ENCODE measurements around the gene ZCCHC7.

ZCCHC7 gene

DNA sequence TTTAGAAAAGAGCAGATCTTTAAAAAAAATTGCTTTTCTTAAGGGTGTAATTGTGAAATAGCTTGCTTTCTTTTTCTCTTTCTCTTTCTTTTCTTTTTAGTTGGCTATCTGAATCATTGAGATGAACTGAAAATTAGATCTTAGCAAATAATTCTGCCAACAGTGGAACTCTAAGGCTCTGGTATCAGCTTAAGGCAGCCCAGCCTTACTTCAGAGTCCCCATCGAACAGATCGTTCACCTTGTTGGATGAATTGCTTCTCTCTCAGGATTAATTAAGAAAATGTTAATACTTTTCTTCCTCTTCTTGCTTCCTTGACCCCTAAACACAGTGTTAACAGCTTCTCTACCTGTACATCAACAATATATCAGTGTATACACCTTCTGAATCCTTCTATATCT lies 92.1 kb downstream of the ZCCHC7 start:
- no peak for DNase-seq

DNA sequence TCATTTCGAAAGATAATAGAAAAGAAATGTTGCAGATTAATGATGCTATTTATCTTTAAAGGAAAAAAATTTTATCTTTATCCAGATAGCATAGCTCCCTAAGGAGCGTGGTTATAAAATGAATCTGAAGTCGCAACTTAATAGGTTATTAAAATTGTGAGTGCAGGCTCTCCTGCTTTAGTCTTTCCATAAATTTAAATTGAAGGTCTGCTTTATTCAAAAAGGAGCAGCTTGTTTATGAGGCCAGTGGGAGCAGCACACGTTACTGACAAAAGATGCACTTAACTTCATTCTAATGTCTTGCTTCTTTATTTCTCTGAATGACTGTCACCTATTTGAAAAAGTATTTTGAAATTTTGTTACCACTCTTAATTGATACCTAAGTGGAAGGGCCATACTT lies 95.0 kb downstream of the ZCCHC7 start:
- DNase-seq = no peak

DNA sequence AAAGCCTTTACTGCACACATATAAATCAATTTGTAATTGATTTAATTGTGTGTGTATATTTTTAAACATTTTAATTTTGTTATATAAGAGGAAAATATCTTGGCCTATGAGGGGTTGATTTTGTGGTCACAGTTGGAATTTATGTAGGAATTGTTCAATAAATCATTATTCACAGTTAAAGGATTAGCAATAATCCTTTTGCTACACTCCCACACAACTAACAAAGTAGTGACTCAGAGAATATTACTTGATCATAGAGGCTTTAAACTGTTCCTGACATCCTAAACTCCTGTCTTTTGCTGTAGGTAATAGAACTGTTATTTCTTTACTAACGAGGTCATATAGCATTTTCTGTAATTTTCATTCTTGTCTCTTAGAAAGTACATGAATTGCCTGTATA lies 95.5 kb downstream of the ZCCHC7 start:
- DNase-seq = no peak

DNA sequence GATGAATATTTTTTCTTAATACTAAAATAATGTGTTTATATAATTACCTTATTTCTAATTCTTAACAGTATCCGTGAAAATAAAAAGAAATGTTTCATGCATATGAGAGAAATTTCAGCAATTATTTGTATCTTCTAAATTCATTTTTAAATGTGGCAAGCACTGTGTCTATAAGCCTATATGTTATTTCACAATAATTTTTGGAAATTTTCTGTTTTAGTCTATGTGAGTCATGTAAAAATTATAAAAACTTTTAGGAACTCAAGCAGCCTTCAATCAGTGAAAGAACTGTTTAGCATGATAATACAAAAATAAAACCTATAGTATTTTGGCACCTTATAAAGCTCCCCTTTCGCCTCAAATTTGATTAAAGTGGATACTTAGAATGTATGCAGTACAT lies 96.8 kb downstream of the ZCCHC7 start:
- DNase-seq = no peak

DNA sequence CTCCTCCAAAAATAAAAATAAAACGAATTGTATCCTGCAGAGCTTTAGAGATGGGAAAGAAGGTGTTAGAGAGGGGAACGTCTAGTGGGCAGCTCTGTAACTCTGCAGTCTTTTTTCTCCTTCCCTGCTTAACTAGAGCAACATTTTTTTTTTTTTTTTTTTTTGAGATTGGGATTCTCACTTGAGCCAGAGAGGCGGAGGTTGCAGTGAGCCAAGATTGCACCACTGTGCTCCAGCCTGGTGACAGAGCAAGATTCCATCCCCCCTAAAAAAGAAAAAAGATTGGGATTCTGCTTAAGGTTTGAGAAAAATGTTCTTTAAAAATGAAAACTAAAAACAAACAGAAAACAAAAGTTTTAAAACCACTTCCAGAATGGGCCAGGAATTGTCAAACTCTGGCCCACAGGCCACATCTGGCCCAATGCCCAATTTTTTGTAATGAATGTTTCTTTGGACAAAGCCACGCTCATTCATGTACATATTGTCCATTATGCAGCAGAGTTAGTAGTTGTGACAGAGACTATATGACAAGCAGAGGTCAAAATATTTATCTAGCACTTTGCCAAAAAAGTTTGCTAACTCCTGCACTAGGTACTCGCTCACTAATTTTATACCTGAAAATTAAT lies 98.5 kb downstream of the ZCCHC7 start:
- DNase-seq = no peak

DNA sequence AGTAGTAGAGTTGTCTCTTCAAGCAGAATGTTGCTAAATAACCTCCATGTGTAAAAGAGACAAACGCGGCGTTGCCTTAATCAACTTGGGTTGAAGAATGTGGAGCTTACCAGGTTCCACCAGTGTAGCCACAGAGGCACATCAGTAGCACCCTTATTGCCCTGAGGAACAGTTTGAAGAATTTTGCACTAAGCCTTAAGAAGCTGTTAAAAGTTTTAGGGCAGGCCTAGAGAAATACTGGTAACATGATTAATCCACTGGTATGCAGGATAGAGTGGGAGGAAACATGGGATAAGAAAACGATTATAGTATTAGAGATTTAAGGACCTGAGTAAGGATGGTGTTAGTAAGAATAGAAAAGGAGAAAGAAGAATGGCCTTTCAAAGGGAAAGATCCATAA lies 100.6 kb downstream of the ZCCHC7 start:
- no peak for DNase-seq

DNA sequence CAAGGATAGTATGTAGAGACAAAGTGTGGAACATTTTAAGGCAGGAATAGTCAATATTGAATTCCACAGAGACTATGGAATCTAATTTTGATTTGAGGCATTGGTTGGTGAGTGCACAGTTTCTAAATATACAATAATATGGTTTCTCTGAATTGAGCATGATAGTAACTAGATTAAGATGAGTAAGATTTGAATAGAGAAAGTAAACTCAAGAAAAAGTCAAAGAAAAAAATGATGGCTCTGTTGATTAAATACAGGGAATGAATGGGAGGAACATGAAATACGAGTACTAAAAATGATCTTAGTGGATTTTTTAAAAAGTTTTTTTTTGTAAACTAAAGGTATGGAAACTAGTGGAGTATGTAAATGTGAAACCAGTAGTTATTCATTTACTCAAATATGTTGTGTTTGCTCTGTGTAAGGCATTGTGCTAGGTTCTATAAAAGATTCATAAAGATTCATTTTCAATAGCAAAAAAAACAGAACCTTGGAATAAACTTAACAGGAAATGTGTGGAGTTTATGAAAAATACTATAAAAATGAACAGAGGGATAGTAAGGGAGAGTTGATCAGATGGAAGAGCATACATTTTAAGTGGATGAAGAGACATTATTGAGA lies 101.2 kb downstream of the ZCCHC7 start:
- DNase-seq = no peak

DNA sequence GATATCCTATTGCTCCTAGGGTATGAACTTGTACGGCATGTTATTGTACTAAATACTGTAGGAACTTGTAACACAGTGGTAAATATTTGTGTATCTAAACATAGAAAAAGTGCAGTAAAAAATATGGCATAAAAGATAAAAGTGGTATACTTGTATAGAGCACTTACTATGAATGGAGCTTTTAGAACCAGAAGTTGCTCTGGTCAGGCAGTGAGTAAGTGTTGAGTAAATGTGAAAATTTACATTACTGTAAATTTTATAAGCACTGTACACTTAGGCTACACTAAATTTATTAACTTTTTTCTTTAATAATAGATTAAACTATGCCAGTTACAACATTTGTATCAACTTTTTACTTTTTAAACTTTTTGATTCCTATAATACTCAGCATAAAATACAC lies 109.1 kb downstream of the ZCCHC7 start:
- no peak for DNase-seq

DNA sequence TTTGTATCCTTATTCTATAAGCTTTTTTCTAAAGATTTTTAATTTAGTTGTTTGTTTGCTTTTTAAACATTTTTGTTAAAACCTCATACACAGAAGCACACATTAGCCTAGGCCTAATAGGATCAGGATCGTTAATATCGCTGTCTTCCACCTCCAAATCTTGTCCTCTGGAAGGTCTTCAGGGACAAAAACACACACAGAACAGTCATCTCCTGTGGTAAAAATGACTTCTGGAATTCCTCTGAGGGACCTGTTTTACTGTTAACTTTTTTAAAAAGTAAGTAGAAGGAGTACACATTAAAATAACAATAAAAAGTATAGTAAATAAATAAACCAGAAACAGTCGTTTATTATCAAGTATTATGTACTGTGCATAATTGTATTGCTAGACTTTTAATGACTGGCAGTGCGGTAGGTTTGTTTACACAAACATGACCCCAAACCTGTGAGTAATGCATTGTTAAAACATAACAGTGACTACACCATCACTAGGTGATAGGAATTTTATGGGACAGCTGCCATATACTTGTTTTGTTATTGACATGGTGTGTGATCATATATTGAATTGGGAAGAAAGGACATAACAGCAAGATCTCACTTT lies 109.6 kb downstream of the ZCCHC7 start:
- DNase-seq = no peak

DNA sequence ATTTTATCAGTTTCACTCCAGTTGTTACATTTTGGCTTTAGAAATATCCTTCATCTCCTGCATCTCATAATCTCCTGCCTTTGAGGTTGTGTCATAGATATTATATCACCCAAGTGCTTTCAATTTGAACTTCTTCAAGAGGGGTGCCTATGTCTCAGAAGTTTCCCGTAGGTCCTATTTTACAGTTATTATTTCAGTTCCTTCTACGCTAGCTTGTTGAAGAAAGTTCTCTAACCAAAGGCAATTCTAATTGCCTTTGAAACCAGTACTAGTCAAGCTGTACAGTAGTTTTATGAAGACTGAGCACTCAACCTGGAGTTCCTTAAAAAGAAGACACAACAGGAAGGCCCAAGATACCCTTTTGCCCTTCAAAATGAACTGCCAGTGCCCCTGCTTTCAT lies 116.4 kb downstream of the ZCCHC7 start:
- no peak for DNase-seq

DNA sequence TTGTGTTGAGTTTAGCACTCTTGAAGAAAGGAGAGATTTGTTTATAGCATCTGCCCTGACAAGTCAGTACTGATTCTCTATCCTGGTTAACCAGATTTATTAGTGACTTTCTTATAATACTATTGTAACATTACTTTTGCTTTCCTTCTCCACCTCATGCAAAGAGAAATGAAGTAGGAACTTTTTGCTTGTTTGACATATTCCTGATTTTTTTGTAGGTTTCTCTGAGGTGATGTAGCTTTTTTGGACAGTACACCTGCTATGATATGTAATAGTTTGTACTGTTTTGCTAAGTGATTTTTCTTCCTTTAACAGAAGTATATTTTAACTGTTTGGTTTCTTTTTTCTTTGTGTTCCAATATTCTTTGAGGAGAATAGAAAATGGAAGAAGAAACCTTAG lies 117.7 kb downstream of the ZCCHC7 start:
- no peak for DNase-seq

DNA sequence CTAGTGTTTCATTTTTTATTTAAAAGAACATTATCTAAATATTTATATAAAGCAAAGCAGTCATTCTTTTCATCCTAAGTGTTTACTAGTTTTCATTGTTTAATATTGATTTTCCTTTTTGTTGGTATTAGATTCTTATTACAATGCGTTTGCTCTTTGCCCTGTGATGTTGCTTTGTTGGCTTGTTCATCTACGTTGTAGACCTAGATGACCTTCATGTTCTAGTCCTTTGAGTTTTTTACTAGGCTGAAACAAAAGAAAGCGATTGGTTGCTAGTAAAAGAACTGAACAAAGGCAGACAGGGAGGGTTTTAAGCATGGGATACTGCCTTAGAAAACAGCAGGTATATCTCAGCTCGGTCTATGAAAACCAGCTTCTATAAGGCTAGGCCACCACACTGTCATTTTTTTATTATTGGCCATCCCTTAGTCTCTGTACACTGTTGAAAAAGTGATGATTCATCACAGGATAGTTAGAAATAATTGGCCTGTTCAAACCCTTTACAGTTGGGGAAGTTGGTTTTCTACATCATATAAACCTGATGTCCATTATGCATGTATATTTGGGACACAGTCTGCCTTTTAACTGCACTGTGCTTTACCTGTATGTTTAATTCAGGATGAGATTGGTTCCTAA lies 119.0 kb downstream of the ZCCHC7 start:
- DNase-seq = no peak

DNA sequence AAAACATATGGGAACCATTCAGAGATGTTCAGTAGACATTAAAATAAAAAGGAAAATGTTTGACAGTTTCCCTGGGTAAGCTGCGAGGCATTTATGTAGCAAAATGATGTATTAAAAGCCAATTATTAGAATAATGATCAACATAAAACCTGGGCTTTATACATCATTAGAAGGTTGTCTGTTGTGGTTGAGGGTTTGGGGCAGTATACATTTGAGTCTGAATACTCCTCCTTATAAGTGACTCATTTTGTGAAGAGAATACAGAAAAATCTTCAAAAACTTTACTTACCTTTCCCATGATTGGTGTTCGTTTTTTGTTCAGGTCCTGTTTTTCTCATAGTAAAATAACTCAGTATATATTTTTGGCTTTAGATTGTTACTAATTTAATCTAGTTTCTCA lies 119.5 kb downstream of the ZCCHC7 start:
- DNase-seq = no peak

DNA sequence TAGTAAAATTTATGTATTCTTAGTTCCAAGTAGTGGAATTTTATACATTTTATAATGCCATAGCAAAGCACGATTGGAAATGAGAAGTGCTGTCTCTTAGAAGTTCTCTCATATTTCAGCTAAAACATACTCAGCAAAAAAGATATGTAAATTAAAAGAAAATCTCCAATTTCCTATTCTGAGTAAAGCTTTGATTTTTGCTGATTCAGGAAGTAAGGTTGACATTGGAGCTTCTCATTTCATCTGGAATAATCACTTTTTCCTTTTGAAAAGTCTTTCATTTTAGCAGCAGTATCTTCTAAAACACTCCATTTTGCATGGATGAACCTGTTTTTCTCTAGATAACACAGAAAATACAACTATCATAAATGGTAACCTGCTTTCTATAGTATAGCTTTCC lies 121.0 kb downstream of the ZCCHC7 start:
- no peak for DNase-seq

DNA sequence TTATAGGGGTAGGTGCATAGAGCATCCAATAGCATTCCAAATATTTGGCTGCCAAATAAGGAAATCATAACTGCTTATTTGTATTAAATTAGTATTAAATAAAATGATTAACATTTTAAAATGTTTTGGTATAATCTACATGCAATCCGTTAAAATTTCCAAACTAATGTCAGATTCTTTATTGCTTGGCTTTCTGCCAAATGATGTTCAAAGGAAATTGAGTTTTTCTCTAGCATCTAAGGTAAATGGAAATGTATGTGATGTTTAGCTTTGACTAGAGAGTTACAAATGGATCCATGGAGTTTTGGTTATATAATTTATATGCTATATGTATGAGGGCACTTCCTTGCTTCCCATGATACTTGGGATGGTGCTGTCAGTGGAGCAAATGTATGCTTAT lies 121.7 kb downstream of the ZCCHC7 start:
- no peak for DNase-seq

DNA sequence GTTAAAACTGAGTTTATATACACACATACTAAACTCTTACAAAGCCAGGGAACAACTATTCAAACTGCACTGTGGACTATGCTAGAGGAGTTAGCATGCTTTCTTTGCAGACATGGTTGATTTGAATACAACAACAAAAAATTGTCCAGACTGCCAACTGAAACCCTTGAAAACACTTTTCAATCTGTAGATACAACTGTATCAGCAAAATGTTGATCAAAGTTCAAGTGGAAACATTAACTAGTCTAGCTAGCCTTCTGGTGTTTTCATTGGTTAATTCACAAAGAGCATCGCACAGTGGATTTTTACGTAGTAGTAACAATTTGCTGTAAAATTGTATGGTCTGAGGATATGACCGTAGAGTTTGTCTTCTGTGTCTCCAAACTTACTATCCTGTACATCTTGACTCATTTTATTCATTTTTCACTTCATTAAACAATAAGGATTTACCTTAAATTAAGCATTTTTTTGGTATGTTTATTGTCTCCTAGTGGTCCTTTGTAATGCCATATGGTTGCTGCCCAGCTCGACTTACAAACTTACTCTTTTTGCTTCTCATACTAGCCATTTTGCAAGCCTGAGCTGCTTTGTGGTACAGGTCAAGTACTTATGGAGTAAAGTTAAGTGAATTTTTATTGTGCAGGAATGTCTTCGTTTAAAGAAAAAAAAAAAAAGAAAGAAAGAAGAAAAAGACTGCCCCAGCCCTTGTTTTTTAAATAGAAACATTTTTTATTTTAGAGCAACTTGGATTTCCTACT lies 123.4 kb downstream of the ZCCHC7 start:
- DNase-seq = no peak

DNA sequence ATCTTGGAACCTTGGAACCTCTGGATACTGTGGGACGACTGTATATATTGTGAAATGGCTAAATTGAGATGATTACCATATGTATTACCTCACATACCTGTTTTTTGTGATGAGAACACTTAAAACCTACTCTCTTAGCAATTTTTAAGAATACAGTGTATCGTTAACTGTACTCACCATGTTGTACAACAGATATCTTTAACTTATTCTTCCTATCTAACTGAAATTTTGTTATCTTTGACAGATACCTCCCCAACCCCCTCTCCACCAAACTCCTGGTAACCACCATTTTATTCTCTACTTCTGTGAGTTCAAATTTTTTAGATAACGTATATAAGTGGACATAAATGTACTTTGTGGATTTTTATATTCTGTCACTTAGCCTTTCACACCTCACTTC lies 126.5 kb downstream of the ZCCHC7 start:
- DNase-seq = no peak

DNA sequence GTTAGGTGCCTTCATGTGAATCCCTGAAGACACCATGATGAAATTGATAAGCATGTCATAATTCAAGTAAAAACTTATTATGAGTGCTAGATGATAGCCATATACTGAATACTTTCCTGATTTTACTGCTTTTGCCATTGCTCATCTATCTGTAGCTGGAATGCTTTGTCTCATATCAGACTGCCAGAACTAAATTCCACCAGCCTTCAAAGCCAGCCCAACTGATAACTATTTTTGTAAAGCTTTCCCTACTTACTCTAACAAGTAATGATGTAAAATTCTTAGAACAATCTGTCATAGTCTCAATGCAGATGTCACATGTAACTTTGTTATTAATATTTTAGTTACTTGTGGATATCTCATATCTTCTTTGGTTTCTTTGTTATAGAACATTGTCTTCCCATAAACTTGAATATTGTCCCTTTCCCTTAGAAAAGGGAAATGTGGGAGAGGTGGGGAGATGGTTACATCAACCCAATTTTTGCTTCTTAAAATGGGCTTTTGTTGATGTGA lies 128.3 kb downstream of the ZCCHC7 start:
- DNase-seq = no peak

DNA sequence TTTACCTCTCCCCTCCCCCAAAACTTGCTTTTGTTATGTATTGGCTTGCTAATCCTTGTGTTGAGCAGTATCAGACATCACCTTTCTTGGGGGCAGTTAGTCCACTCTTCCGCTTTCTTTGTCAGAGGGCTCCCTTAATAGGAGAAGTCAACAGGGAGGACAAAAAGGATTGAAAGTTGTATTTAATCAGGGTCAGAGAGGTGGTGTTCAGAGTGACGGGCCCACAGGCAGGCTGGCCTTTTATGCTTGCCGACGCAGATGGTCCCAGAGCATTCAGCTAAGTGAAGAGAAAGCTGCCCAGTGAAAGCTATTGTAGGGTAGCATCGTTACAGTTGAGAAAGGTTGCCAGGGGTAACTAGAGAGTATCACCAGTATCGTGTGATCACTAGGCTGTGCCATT lies 131.1 kb downstream of the ZCCHC7 start:
- no peak for DNase-seq

DNA sequence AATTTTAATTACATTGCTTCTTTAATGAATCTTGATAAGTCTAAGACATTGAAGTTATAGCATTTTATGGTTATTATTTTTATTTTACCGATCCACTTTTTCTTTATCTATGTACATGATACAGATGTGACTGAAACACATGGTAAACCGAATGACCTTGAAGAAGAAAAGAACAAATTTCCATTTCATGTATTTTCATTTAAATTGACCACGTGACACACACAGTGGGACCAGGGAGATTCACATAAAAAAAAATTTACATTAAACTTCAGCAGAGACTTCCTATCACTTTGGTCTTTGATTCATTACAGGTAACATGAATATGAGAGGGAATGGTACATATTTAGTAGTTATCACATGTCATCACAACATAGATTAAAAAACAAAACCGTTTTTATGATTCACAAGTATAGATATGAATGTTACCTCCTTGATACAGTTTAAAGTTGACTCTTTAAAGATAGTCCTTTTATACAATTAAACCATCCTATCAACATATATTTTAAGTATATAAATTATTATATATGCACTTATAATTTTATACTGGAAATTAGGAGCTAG lies 133.1 kb downstream of the ZCCHC7 start:
- no peak for DNase-seq

DNA sequence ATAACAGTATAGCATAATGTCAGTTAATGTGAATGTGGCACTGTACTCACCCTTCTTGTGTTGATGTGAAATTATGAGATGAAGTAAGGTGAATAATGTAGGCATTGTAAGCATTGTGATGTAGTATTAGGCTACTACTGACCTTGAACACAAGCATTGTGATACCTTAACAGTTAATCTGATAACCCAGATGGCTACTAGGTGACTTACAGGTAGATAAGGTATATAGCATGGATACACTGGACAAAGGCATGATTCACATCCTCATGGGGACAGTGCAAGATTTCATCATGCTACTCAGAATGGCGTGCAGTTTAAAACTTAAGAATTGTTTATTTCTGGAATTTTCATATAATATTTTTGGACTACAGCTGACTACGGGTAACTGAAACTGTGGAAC lies 134.8 kb downstream of the ZCCHC7 start:
- no peak for DNase-seq

DNA sequence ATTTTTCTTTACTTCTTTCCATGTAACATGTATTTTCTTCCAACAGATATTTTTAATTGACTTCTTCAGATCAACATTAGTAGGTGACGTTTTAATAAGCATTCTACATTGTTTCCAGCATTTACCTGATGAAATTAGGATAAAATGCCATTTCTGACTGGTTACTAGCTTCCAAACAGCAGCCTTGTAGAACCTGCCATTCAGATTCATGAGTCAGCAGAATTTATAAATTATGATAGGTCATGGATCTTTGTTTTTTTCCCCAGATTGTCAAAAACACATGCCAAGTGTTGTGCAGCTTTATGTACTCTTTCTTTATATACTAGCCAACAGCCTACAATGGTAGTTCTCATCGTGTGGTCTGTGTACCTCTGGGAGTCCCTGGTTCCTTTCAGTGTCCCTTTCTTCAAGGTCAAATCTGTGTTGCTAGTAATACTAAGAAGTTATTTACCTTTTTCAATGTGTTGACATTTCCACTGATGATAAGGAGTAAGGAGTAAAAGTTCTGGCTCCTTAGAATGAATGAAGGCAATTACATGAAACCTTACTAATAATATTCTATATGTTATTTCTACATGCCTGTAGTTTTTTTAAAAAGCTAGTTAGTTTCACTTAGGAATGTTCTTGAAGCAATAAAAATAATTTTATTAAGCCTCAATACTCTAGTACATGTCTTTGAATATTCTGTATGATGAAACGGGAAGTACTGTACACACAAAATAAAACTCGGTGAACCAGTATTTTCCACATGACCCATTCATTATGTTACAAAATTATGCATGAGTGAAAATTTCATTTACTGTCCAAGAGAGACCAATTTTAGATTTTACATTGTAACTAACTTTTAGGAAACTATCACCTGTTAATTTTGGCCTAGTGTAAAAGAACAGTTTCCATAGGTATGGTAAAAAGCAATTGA lies 135.8 kb downstream of the ZCCHC7 start:
- no peak for DNase-seq
